ENCODE results near the gene EGFL6.
"Not testable (repeated sequence)": the region's sequence is repeated elsewhere in the genome, so short reads cannot be mapped to it uniquely, and the experiment has no call there.

DNA sequence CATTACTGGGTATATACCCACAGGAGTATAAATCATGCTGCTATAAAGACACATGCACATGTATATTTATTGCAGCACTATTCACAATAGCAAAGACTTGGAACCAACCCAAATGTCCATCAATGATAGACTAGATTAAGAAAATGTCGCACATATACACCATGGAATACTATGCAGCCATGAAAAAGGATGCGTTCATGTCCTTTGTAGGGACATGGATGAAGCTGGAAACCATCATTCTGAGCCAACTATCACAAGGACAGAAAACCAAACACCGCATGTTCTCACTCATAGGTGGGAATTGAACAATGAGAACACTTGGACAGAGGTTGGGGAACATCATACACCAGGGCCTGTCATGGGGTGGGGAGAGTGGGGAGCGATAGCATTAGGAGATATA, 110.3 kb downstream of the EGFL6 start:
- TF ChIP-seq, protein P1, sequence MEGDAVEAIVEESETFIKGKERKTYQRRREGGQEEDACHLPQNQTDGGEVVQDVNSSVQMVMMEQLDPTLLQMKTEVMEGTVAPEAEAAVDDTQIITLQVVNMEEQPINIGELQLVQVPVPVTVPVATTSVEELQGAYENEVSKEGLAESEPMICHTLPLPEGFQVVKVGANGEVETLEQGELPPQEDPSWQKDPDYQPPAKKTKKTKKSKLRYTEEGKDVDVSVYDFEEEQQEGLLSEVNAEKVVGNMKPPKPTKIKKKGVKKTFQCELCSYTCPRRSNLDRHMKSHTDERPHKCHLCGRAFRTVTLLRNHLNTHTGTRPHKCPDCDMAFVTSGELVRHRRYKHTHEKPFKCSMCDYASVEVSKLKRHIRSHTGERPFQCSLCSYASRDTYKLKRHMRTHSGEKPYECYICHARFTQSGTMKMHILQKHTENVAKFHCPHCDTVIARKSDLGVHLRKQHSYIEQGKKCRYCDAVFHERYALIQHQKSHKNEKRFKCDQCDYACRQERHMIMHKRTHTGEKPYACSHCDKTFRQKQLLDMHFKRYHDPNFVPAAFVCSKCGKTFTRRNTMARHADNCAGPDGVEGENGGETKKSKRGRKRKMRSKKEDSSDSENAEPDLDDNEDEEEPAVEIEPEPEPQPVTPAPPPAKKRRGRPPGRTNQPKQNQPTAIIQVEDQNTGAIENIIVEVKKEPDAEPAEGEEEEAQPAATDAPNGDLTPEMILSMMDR (IDR thresholded peaks at IDR 0.05; ENCODE audit: low read depth, low read length, poor library complexity, severe bottlenecking): not testable (repeated sequence)
- TF ChIP-seq EZH2phosphoT487 (IDR thresholded peaks at IDR 0.05; ENCODE audit: borderline replicate concordance, low read length): not testable (repeated sequence)

Data from DOHH2 (cell line).